ENCODE data around the gene UBXN2A.
"Not testable (repeated sequence)": the region's sequence is repeated elsewhere in the genome, so short reads cannot be mapped to it uniquely, and the experiment has no call there.

Gene UBXN2A

GRCh38 chr2:24011250-24012104, 71.2 kb downstream of the UBXN2A start:
- DNase-seq (ENCODE audit: low spot score) = no peak

- no peak for DNase-seq (ENCODE audit: low spot score)
These were observed 72.4 kb downstream of the UBXN2A start for GRCh38 chr2:24012521-24013188.

- not testable (repeated sequence) for DNase-seq (ENCODE audit: low spot score)
These were observed 74.6 kb downstream of the UBXN2A start for GRCh38 chr2:24014902-24015301.

DNA sequence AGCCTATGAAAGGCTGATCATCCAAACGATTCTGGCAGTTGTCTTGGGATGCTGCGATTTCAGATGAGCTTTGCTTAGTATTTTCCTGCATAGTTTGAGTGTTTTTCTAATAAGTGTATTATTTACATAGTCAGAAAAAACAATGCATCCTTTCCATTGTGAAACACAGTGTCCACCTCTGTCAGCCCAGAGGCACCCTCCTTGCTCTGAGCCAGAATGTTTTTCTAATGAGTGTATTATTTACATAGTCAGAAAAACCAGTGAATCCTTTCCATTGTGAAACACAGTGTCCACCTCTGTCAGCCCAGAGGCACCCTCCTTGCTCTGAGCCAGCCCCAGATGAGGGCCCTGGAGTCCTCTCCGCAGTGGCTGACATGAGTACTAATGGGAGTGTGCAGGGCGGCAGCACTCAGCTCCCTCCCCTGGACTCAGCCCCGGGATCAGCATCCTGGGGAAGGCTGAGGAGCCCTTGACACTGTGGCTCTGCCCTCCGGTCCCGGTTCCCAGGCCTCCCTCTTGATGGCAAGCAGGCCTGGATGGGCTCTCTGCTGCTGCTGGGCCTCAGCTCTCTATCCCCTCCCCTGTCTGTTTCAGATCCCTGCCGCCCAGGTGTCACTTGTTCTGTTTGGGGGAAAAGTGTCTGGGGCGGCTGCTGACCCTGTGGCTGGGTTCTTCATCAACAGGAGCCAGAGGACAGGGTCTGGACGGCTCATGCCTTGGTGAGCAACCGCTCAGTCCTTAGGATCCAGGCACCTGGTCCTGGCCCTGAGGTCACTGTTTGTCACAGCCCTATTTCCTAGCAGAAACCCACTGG, 75.5 kb downstream of the UBXN2A start:
- DNase-seq (ENCODE audit: low spot score) = no peak

DNA sequence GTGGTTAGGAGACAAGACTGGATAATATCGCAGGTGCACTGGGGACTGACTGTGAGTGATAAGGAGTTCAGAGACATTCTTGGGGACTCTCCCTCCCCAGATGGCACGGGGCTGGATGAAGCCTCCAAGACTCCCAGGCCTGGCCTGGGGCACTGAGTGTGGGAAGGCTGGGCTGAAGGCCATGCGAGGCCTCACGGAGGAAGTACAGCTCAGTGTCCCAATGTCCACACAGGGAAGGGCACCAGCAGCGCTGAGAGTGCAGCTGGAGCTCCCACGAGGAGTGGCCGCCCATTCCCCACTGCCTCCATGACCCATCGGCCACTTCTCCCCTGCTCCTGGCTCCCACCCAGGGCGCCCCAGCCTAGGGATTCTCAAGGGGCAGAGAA, 76.1 kb downstream of the UBXN2A start:
- DNase-seq (ENCODE audit: low spot score) = no peak

GRCh38 chr2:24016853-24017703, 76.8 kb downstream of the UBXN2A start:
- no peak for DNase-seq (ENCODE audit: low spot score)

GRCh38 chr2:24017711-24018110, 77.4 kb downstream of the UBXN2A start:
- no peak for DNase-seq (ENCODE audit: low spot score)

GRCh38 chr2:24018241-24018640, 78.0 kb downstream of the UBXN2A start:
- no peak for DNase-seq (ENCODE audit: low spot score)

DNA sequence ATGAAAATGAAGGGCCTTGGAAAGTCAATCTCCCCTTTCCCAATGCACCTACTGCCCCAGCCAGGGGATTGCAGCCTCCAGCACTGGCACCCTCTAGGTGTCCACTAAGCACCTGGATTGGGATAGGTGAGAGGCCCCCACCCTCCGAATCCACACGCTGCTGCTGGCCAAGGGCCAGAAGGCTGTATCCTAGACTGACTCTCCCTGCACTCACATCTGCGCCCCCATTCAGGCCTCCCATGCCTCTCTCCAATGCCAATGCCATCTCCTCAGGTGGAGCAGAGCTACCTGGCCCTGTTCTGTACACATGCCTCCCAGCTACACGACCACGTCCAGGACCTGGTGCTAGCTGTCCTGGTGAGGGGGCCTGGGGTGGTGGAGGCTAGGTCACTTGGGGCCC, 79.5 kb downstream of the UBXN2A start:
- no peak for DNase-seq (ENCODE audit: low spot score)

GRCh38 chr2:24020244-24020643, 80.0 kb downstream of the UBXN2A start:
- no peak for DNase-seq (ENCODE audit: low spot score)

GRCh38 chr2:24021122-24021998, 81.1 kb downstream of the UBXN2A start:
- no peak for DNase-seq (ENCODE audit: low spot score)

- no peak for DNase-seq (ENCODE audit: low spot score)
These were observed 82.2 kb downstream of the UBXN2A start for GRCh38 chr2:24022324-24022974.

DNA sequence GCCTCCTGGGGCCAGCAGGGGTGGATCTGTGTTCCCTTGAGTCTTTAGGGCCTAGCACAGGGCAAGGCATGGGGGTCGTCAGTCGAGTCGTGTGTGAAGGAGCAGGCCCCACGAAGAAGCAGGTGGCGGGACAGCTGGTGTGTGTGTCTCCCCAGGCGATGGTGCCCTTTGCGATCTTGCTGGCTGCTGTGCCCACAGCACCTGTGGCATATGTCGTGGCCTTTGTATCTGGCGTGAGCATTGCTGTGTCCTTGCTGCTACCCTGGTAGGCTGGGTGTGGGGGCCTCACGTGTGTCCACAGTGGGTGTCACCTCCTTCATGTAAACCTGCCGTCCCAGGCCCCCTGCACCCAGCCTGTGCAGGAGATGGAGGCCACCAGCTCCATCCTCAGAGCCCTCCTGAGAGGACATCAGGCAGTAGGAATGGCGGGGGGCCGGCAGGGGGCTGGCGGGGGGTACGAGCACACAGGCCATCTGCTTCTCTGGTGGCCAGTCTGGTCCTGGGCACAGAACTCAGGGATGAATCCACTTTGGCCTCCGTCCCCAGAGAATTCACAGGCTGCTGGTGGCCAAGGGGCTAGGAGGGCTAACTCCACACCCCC, 82.8 kb downstream of the UBXN2A start:
- DNase-seq (ENCODE audit: low spot score) = no peak

DNA sequence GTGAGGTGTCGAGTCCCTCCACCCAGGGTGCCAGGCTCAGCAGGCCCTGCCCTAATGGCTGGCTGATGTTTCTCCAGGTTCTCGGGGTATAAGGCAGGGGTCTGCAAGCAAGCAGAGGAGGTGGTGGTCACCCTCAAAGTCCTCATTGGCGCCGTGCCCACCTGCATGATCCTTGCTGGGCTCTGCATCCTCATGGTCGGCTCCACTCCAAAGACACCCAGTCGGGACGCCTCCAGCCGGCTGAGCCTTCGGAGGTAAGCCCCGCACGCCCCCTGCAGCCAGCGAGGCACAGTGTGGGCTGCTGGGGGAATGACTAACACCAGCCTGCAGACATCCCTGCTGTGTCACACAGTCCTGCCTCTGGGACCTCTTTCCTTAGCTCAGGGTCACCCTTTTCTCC, 83.8 kb downstream of the UBXN2A start:
- DNase-seq (ENCODE audit: low spot score) = no peak

- DNase-seq (ENCODE audit: low spot score) = no peak
These were observed 84.9 kb downstream of the UBXN2A start for GRCh38 chr2:24024996-24025663.

- peak; percentile 53 for DNase-seq (ENCODE audit: low spot score)
These were observed 86.0 kb downstream of the UBXN2A start for GRCh38 chr2:24026233-24026632.

DNA sequence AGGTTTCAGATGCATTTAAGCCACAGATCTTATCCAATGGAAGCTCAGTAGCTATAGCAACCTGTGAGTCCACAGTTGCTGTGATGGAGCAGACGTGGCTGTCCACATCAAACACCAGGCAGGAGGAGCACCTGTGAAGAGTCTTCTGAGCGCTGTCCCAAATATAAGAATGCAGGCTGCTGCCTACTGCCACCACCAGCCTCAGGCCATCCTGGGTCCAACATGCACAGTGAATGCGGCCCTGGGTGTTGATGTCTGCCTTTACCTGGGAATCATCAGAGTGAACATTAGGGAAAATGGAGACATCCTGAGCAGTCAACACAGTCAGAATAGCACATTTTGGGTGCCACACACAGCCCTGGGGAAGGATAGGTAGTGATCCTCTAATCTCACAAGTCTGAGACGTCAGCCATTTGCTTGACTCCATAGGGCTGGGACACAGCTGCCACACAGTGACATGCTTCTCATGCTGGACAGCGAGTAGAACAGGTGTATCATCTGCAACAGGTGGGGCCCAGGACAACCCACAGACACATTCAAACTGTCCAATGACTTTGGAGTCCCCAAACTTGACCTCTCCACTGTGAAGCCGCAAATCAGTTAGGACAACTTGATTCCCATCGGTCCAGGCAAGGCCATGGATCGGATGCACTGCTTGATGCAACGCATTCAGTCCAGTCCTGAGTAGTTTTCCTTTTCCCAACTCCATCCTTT, 98.7 kb downstream of the UBXN2A start:
- no peak for DNase-seq (ENCODE audit: low spot score)

GRCh38 chr2:24040511-24040910, 100.2 kb downstream of the UBXN2A start:
- no peak for DNase-seq (ENCODE audit: low spot score)

- DNase-seq (ENCODE audit: low spot score) = not testable (repeated sequence)
These were observed 102.9 kb downstream of the UBXN2A start for GRCh38 chr2:24043133-24043532.
